ENCODE data around the gene DUSP7. TPM values are rescaled to one million over a fixed set of nuclear protein-coding genes. Genes with fewer than 3 reads are reported as not detected.
A peak's percentile ranks its signal among the peaks of the same experiment; 100 is the strongest.

Gene DUSP7
- total RNA-seq, 1 donor from 2014 or later: 24.9 TPM

- peak overlapping the region; percentile 88 for H3K9ac ChIP-seq (ENCODE audit: low read length)
- no peak overlapping the region for H2AFZ ChIP-seq (ENCODE audit: low read depth, low read length)
- peaks cover 25% of the 10 kb centered on the region for H3K4me1 Mint-ChIP-seq (ENCODE audit: low read depth, unreplicated experiment)
- no peaks in the 10 kb centered on the region for H3K9me3 ChIP-seq (ENCODE audit: insufficient read depth, low read depth, low read length)
- H3K27ac Mint-ChIP-seq (ENCODE audit: unreplicated experiment): peak overlapping the region; percentile 98
- peaks cover 38% of the 10 kb centered on the region for H3K4me1 ChIP-seq (ENCODE audit: insufficient read depth, low read length)
- peak overlapping the region; percentile 31 for H3K4me3 ChIP-seq (ENCODE audit: insufficient read depth, low read depth, low read length)
- H3K27me3 Mint-ChIP-seq (ENCODE audit: low read depth, unreplicated experiment): no peaks in the 10 kb centered on the region
- TF ChIP-seq EZH2 (IDR thresholded peaks at IDR 0.05; ENCODE audit: insufficient read depth, low read length) (no peak), CTCF (IDR thresholded peaks at IDR 0.05; ENCODE audit: insufficient read depth, low read depth, low read length) (no peak)
- peak overlapping the region; percentile 77 for H3K4me2 ChIP-seq (ENCODE audit: low read length)
- no peaks in the 10 kb centered on the region for H3K9me3 Mint-ChIP-seq (ENCODE audit: unreplicated experiment)
- no peaks in the 10 kb centered on the region for H3K27me3 ChIP-seq (ENCODE audit: insufficient read depth, low read length)
- peak; percentile 97 for FAIRE-seq
- no peaks in the 10 kb centered on the region for H4K20me1 ChIP-seq (ENCODE audit: insufficient read depth, low read length)
- H3K36me3 Mint-ChIP-seq (ENCODE audit: low read depth, unreplicated experiment): peaks cover 6% of the 10 kb centered on the region
- peaks cover 34% of the 10 kb centered on the region for H3K79me2 ChIP-seq (ENCODE audit: insufficient read depth, low read length)
- H3K27ac ChIP-seq (ENCODE audit: low read depth, low read length): peak overlapping the region; percentile 99
- peak; percentile 98 for DNase-seq (ENCODE audit: low read depth)
- peak overlapping the region; percentile 34 for H3K4me3 Mint-ChIP-seq (ENCODE audit: unreplicated experiment)
- peaks cover 13% of the 10 kb centered on the region for H3K36me3 ChIP-seq (ENCODE audit: insufficient read depth, low read length)
These were observed 10.0 kb downstream of the DUSP7 start for GRCh38 chr3:52046186-52046901.

DNA sequence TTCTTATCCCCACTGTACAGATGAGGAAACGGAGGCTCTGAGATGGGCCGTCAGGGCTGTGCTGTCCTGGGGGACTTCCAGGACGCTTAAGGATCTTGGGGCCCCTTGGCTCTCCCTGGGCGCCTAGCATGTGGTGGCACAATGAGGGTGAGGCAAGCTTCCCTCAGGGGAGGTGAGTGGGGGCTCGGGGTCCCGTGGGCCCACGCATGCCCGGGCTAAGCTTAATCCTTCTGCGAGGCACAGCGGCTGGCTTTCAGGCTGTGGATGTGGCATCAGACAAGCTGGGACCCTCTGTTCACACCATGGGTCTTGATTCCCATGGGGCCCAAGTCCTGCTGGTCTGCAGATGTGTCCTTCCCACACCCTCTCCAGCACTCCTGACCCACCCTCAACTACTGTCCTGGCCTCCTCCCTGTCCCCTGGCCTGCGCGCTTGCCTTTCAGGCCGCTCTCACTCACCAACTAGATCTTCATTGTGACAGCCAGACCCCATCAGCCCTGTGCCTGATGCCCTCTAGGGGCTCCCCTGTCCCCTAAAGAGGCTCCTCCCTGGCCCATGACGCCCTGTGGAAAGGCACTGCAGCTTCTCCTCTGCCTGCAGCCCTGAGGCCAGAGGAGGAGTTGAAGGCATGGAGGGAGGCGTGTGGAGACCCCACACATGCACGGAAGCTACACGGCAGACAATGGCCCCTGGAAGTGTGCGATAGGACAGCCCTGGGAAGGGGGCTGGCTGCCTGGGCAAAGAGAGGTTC is 11.3 kb downstream of the DUSP7 start:
- no peak for FAIRE-seq
- peaks cover 40% of the 10 kb centered on the region for H3K4me1 ChIP-seq (ENCODE audit: insufficient read depth, low read length)
- peak overlapping the region; percentile 99 for H3K27ac ChIP-seq (ENCODE audit: low read depth, low read length)
- H3K36me3 ChIP-seq (ENCODE audit: insufficient read depth, low read length): peaks cover 9% of the 10 kb centered on the region
- DNase-seq (ENCODE audit: low read depth): no peak
- Mint-ChIP-seq H3K27me3 (ENCODE audit: low read depth, unreplicated experiment) (peaks cover 12% of the 10 kb centered on the region), H3K9me3 (ENCODE audit: unreplicated experiment) (no peaks in the 10 kb centered on the region), H3K36me3 (ENCODE audit: low read depth, unreplicated experiment) (peaks cover under 1% of the 10 kb centered on the region), H3K27ac (ENCODE audit: unreplicated experiment) (peak overlapping the region; percentile 96), H3K4me1 (ENCODE audit: low read depth, unreplicated experiment) (peaks cover 27% of the 10 kb centered on the region), H3K4me3 (ENCODE audit: unreplicated experiment) (peak overlapping the region; percentile 6)
- no peak for TF ChIP-seq CTCF (IDR thresholded peaks at IDR 0.05; ENCODE audit: insufficient read depth, low read depth, low read length)
- peaks cover 21% of the 10 kb centered on the region for H3K79me2 ChIP-seq (ENCODE audit: insufficient read depth, low read length)
- H3K27me3 ChIP-seq (ENCODE audit: insufficient read depth, low read length): no peaks in the 10 kb centered on the region
- no peak overlapping the region for H3K4me3 ChIP-seq (ENCODE audit: insufficient read depth, low read depth, low read length)
- H2AFZ ChIP-seq (ENCODE audit: low read depth, low read length): no peak overlapping the region
- H3K9me3 ChIP-seq (ENCODE audit: insufficient read depth, low read depth, low read length): no peaks in the 10 kb centered on the region
- H3K9ac ChIP-seq (ENCODE audit: low read length): peak overlapping the region; percentile 88
- no peaks in the 10 kb centered on the region for H4K20me1 ChIP-seq (ENCODE audit: insufficient read depth, low read length)
- H3K4me2 ChIP-seq (ENCODE audit: low read length): peak overlapping the region; percentile 77
